Liver (tissue), 9 donors: ENCODE data around the gene NLRP14. TPM values are rescaled to one million over a fixed set of nuclear protein-coding genes. Genes with fewer than 3 reads are reported as not detected.
A peak's percentile ranks its signal among the peaks of the same experiment; 100 is the strongest.

Experiments used
- DNase-seq: peaks from one replicate; pipeline ENCODE4 v3.0.0-alpha.2; 2017; ENCODE audit warnings: low spot score
- H3K27ac ChIP-seq, 2 donors: one replicate each; pipeline ENCODE4 v1.7.0; 2013; ENCODE audit warnings: inconsistent platforms in 2 of 2, low read length in 2 of 2, control low read depth in 1 of 2, low read depth in 1 of 2, mild to moderate bottlenecking in 1 of 2
- H3K27me3 ChIP-seq, 4 donors: one replicate each; pipeline versions ENCODE4 v1.6.1 to v1.7.0; 2013; ENCODE audit warnings: low read length in 3 of 4, inconsistent platforms in 1 of 4, mild to moderate bottlenecking in 1 of 4, moderate library complexity in 1 of 4; ENCODE audit not compliant: control insufficient read depth in 4 of 4, insufficient read depth in 4 of 4
- H3K36me3 ChIP-seq, 4 donors: one replicate each; pipeline versions ENCODE4 v1.6.1 to v1.7.0; 2013; ENCODE audit warnings: low read length in 3 of 4, mild to moderate bottlenecking in 3 of 4, low read depth in 1 of 4, moderate library complexity in 1 of 4; ENCODE audit not compliant: control insufficient read depth in 4 of 4, insufficient read depth in 3 of 4
- H3K4me1 ChIP-seq, 4 donors: one replicate each; pipeline versions ENCODE4 v1.6.1 to v1.7.0; 2013; ENCODE audit warnings: low read length in 3 of 4, mild to moderate bottlenecking in 3 of 4, moderate library complexity in 1 of 4; ENCODE audit not compliant: control insufficient read depth in 4 of 4, insufficient read depth in 4 of 4
- H3K4me3 ChIP-seq, 3 donors: one replicate each; pipeline versions ENCODE4 v1.6.1 to v1.7.0; 2013; ENCODE audit warnings: low read length in 3 of 3, control low read depth in 1 of 3, low read depth in 1 of 3, mild to moderate bottlenecking in 1 of 3
- H3K9ac ChIP-seq, 2 donors: one replicate each; pipeline ENCODE4 v1.7.0; 2013; ENCODE audit warnings: low read length in 2 of 2, mild to moderate bottlenecking in 2 of 2, moderate library complexity in 2 of 2, control low read depth in 1 of 2, low read depth in 1 of 2
- H3K9me3 ChIP-seq, 4 donors: one replicate each; pipeline versions ENCODE4 v1.6.1 to v1.7.0; 2013; ENCODE audit warnings: low read length in 3 of 4; ENCODE audit not compliant: control insufficient read depth in 4 of 4
- ATF3 ChIP-seq: IDR thresholded peaks from 2 replicates; pipeline ENCODE4 v1.6.1; 2016; ENCODE audit warnings: antibody characterized with exemption
- CTCF ChIP-seq: fragments of 150-350 bp; IDR thresholded peaks from 2 replicates; pipeline ENCODE4 v1.5.1; 2017; ENCODE audit warnings: improper control_type of control experiment, low read depth, low read length; ENCODE audit not compliant: missing input control
- EGR1 ChIP-seq, 2 donors: IDR thresholded peaks; 2 replicates each; pipeline ENCODE4 v1.6.1; 2016 to 2018; ENCODE audit warnings: antibody characterized with exemption in 2 of 2, low read depth in 2 of 2
- FOXA1 ChIP-seq: IDR thresholded peaks from 2 replicates; pipeline ENCODE4 v1.6.1; 2016; ENCODE audit warnings: antibody characterized with exemption
- GABPA ChIP-seq, 2 donors: IDR thresholded peaks in 1 of 2; conservative IDR thresholded peaks in 1 of 2; 2 replicates each; pipeline ENCODE4 v1.6.1; 2016; ENCODE audit warnings: antibody characterized with exemption in 2 of 2, mild to moderate bottlenecking in 1 of 2, moderate library complexity in 1 of 2
- HNF4A ChIP-seq, 2 donors: conservative IDR thresholded peaks; 2 replicates each; pipeline ENCODE4 v1.6.1; 2016; ENCODE audit warnings: antibody characterized with exemption in 2 of 2, mild to moderate bottlenecking in 2 of 2
- HNF4G ChIP-seq: IDR thresholded peaks from 2 replicates; pipeline ENCODE4 v1.6.1; 2016; ENCODE audit warnings: antibody characterized with exemption
- JUND ChIP-seq, 2 donors: IDR thresholded peaks; 2 replicates each; pipeline ENCODE4 v1.6.1; 2016; ENCODE audit warnings: antibody characterized with exemption in 2 of 2
- MAX ChIP-seq: IDR thresholded peaks from 2 replicates; pipeline ENCODE4 v1.6.1; 2016; ENCODE audit warnings: antibody characterized with exemption
- RAD21 ChIP-seq, 2 donors: IDR thresholded peaks; 2 replicates each; pipeline ENCODE4 v1.6.1; 2016; ENCODE audit warnings: antibody characterized with exemption in 2 of 2, mild to moderate bottlenecking in 2 of 2
- REST ChIP-seq: IDR thresholded peaks from 2 replicates; pipeline ENCODE4 v1.6.1; 2016; ENCODE audit warnings: antibody characterized with exemption, mild to moderate bottlenecking
- RXRA ChIP-seq, 2 donors: IDR thresholded peaks; 2 replicates each; pipeline ENCODE4 v1.6.1; 2017 to 2018; ENCODE audit warnings: antibody characterized with exemption in 2 of 2, mild to moderate bottlenecking in 1 of 2
- SP1 ChIP-seq: IDR thresholded peaks from 2 replicates; pipeline ENCODE4 v1.6.1; 2018; ENCODE audit warnings: antibody characterized with exemption, mild to moderate bottlenecking
- TAF1 ChIP-seq: conservative IDR thresholded peaks from 2 replicates; pipeline ENCODE4 v1.6.1; 2016; ENCODE audit warnings: antibody characterized with exemption, mild to moderate bottlenecking
- YY1 ChIP-seq: IDR thresholded peaks from 2 replicates; pipeline ENCODE4 v1.6.1; 2016; ENCODE audit warnings: antibody characterized with exemption, mild to moderate bottlenecking
- ZBTB33 ChIP-seq: IDR thresholded peaks from 2 replicates; pipeline ENCODE4 v1.6.1; 2016; ENCODE audit warnings: antibody characterized with exemption
- WGBS: extraction: QIAGEN DNeasy Blood & Tissue Kit; methylation state at CpG from one replicate; pipeline ENCODE4 v1.1.7; 2013; 5-methylcytosine and 5-hydroxymethylcytosine counted together
- polyA plus RNA-seq, 2 donors: library from polyadenylated mRNA; stranded (reverse) in 1 of 2; unstranded in 1 of 2; fragments of 200-250 nt in 1 of 2; fragments of >200 nt in 1 of 2; fragmentation: Nextera tagmentation in 1 of 2; extraction: Ambion mirVana in 1 of 2; gene quantifications; one replicate each; pipeline versions ENCODE4 v1.2.1 to v1.2.3, GENCODE V29; 2013 to 2015
- total RNA-seq, 2 donors: library from RNA; depleted of rRNA; stranded (reverse); fragments of >200 nt; gene quantifications; one replicate each; pipeline ENCODE4 v1.2.3, GENCODE V29; 2014
- donor health status: healthy.
- donor health status: healthy.
- donor health status: healthy.
- donor health status: healthy.
- donor health status: healthy.

The NLRP14 gene
- total and polyA plus RNA-seq, 4 donors: 0.02 to 0.50 (median 0.34) TPM

- WGBS: 2% methylated on average over 26 of the region's 26 CpGs
- no peaks in the 10 kb centered on the region for H3K27me3 ChIP-seq
- H3K4me3 ChIP-seq: peak overlapping the region; percentile 64 to 99 (median 70)
- H3K9me3 ChIP-seq: no peaks in the 10 kb centered on the region
- peak overlapping the region; percentile 26 to 77 for H3K27ac ChIP-seq
- no peak for TF ChIP-seq HNF4A (conservative IDR thresholded peaks at IDR 0.05)
- TF ChIP-seq HNF4G: no peak
- TF ChIP-seq RAD21 (IDR thresholded peaks at IDR 0.05): no peak
- no peak for TF ChIP-seq JUND (IDR thresholded peaks at IDR 0.05)
- H3K36me3 ChIP-seq: no peaks in the 10 kb centered on the region
- DNase-seq: no peak
- H3K4me1 ChIP-seq: peaks cover 0 to 18% (median 12%) of the 10 kb centered on the region in 4 donors
- H3K9ac ChIP-seq: peak overlapping the region; percentile 21 to 65
Measured at GRCh38 chr11:7019500-7020182, 638 bp upstream of the NLRP14 start.

GRCh38 chr11:7021318-7021717, 1.0 kb downstream of the NLRP14 start:
- no peaks in the 10 kb centered on the region for H3K27me3 ChIP-seq
- 84% methylated on average over 5 of the region's 5 CpGs for WGBS

GRCh38 chr11:7028141-7028540, 7.9 kb downstream of the NLRP14 start:
- Histone ChIP-seq H3K27ac (no peak overlapping the region), H3K4me1 (peaks cover 0 to 20% (median 12%) of the 10 kb centered on the region in 4 donors), H3K36me3 (no peaks in the 10 kb centered on the region), H3K9ac (no peak overlapping the region), H3K9me3 (no peaks in the 10 kb centered on the region), H3K4me3 (no peak overlapping the region), H3K27me3 (no peaks in the 10 kb centered on the region)
- 93% methylated on average over 3 of the region's 3 CpGs for WGBS
- no peak for DNase-seq
- TF ChIP-seq RXRA (IDR thresholded peaks at IDR 0.05): no peak
- no peak for TF ChIP-seq YY1
- TF ChIP-seq HNF4A (conservative IDR thresholded peaks at IDR 0.05): no peak
- TF ChIP-seq CTCF: no peak
- no peak for TF ChIP-seq TAF1
- TF ChIP-seq EGR1 (IDR thresholded peaks at IDR 0.05; ENCODE audit: low read depth in 2 of 2): no peak
- no peak for TF ChIP-seq REST
- no peak for TF ChIP-seq ZBTB33
- no peak for TF ChIP-seq FOXA1
- TF ChIP-seq MAX: no peak
- no peak for TF ChIP-seq ATF3

More at GRCh38 chr11:7021318-7021717, 1.0 kb downstream of the NLRP14 start:
- peaks cover 0 to 18% (median 12%) of the 10 kb centered on the region in 4 donors for H3K4me1 ChIP-seq
- H3K27ac ChIP-seq: no peak overlapping the region
- no peak for DNase-seq
- TF ChIP-seq GABPA (IDR thresholded peaks at IDR 0.05 in 1 of 2, conservative IDR thresholded peaks at IDR 0.05 in 1 of 2): no peak
- TF ChIP-seq SP1: no peak
- TF ChIP-seq JUND (IDR thresholded peaks at IDR 0.05): no peak
- no peak overlapping the region for H3K9ac ChIP-seq
- H3K36me3 ChIP-seq: no peaks in the 10 kb centered on the region
- H3K9me3 ChIP-seq: no peaks in the 10 kb centered on the region
- H3K4me3 ChIP-seq: peak overlapping the region in 1 of 3 donors; percentile 64
